AG04450 (cell line): Measurements from ENCODE around the gene PPFIA4. TPM values are rescaled to one million over a fixed set of nuclear protein-coding genes. Genes with fewer than 3 reads are reported as not detected.
A peak's percentile ranks its signal among the peaks of the same experiment; 100 is the strongest.
"Not testable (repeated sequence)": the region's sequence is repeated elsewhere in the genome, so short reads cannot be mapped to it uniquely, and the experiment has no call there.

Experiments used
- CTCF ChIA-PET: fragments of 300-600, 350-600 bp; formaldehyde crosslinking; extraction: SDS; loops from one replicate; lab custom pipeline; 2022; ENCODE audit warnings: antibody characterized with exemption, inconsistent platforms; lab: Charles Lee
- POLR2A ChIA-PET: fragments of 350-600 bp; formaldehyde crosslinking; extraction: SDS; loops from one replicate; lab custom pipeline; 2021; ENCODE audit warnings: antibody characterized with exemption, inconsistent platforms; lab: Yijun Ruan, JAX
- DNase-seq: peaks from one replicate; pipeline ENCODE4 v3.0.0-alpha.2; 2011; ENCODE audit warnings: low read depth, low spot score
- H3K27ac ChIP-seq: one replicate; pipeline ENCODE4 v1.5.1; 2012; ENCODE audit warnings: low read depth, low read length, control low read depth
- H3K27me3 ChIP-seq: one replicate; pipeline ENCODE4 v1.6.0; 2012; ENCODE audit warnings: low read length; ENCODE audit not compliant: control insufficient read depth, insufficient read depth
- H3K4me3 ChIP-seq: 2 replicates; pipeline ENCODE4 v1.5.1; 2011; ENCODE audit warnings: mild to moderate bottlenecking, low read depth, low read length, control low read depth
- H3K9me3 ChIP-seq: 2 replicates; pipeline ENCODE4 v1.5.1; 2012; ENCODE audit warnings: low read length; ENCODE audit not compliant: control insufficient read depth, insufficient read depth
- CTCF ChIP-seq: IDR thresholded peaks from 2 replicates; pipeline ENCODE4 v1.5.1; 2011; ENCODE audit warnings: low read depth, low read length, control low read depth, inconsistent platforms
- polyA plus RNA-seq: library from polyadenylated mRNA; depleted of rRNA; stranded (reverse); fragments of >200 nt; gene quantifications from 2 replicates; pipeline ENCODE4 v1.2.3, GENCODE V29; 2011

Gene PPFIA4
- polyA plus RNA-seq, 1 experiment: 0.82 TPM

- Histone ChIP-seq H3K4me3 (no peak overlapping the region), H3K9me3 (no peaks in the 10 kb centered on the region), H3K27ac (no peak overlapping the region), H3K27me3 (no peaks in the 10 kb centered on the region)
- TF ChIP-seq CTCF: no peak
- ChIA-PET CTCF (interaction anchor here (1.0 kb wide), 1 partner anchor 18 kb away, joined by 3 read pairs; no protein-coding TSS in a partner anchor), POLR2A (no interaction called here)
- no peak for DNase-seq
Observed at GRCh38 chr1:203017692-203018091, 8.6 kb upstream of the PPFIA4 start.

GRCh38 chr1:203022855-203023254, 3.4 kb upstream of the PPFIA4 start:
- H3K27ac ChIP-seq, H3K9me3 ChIP-seq, DNase-seq, POLR2A ChIA-PET, H3K4me3 ChIP-seq: not testable (repeated sequence)
- CTCF ChIA-PET: interaction anchor here (1.1 to 1.5 kb wide), 3 partner anchors 18 to 247 kb away, joined by 3 to 6 read pairs (median 3); no protein-coding TSS in a partner anchor
- peaks cover 15% of the 10 kb centered on the region for H3K27me3 ChIP-seq

GRCh38 chr1:203025686-203026030, 633 bp upstream of the PPFIA4 start:
- Histone ChIP-seq H3K4me3 (no peak overlapping the region), H3K27ac (no peak overlapping the region), H3K9me3 (no peaks in the 10 kb centered on the region; the same call in 1 of the 2 replicates), H3K27me3 (peaks cover 21% of the 10 kb centered on the region)
- CTCF ChIA-PET: interaction anchor here (0.8 to 4.0 kb wide), 3 partner anchors 14 to 242 kb away, joined by 3 to 25 read pairs (median 16); no protein-coding TSS in a partner anchor
- DNase-seq: no peak
- no peak for TF ChIP-seq CTCF
- POLR2A ChIA-PET: interaction anchor here (2.0 kb wide), 1 partner anchor 18 kb away, joined by 5 read pairs; the partner anchor contains the start of gene TMEM183A

GRCh38 chr1:203026666-203027663, 674 bp downstream of the PPFIA4 start:
- H3K9me3 ChIP-seq: no peaks in the 10 kb centered on the region; the same call in 1 of the 2 replicates
- CTCF ChIA-PET: interaction anchor here (0.7 to 4.0 kb wide), 6 partner anchors 8 to 241 kb away, joined by 3 to 25 read pairs (median 5); no protein-coding TSS in a partner anchor
- H3K27ac ChIP-seq: no peak overlapping the region
- H3K27me3 ChIP-seq: peaks cover 21% of the 10 kb centered on the region
- TF ChIP-seq CTCF: no peak
- DNase-seq: no peak
- peak overlapping the region; percentile 72 for H3K4me3 ChIP-seq
- POLR2A ChIA-PET: interaction anchor here (2.0 kb wide), 1 partner anchor 20 kb away, joined by 5 read pairs; the partner anchor contains the start of gene TMEM183A

GRCh38 chr1:203028067-203028783, 1.9 kb downstream of the PPFIA4 start:
- peaks cover 21% of the 10 kb centered on the region for H3K27me3 ChIP-seq
- ChIA-PET CTCF (interaction anchor here (3.8 to 4.0 kb wide), 2 partner anchors 11 to 240 kb away, joined by 22 to 25 read pairs; no protein-coding TSS in a partner anchor), POLR2A (no interaction called here)
- DNase-seq: no peak
- H3K27ac ChIP-seq: no peak overlapping the region
- no peak overlapping the region for H3K4me3 ChIP-seq
- TF ChIP-seq CTCF: no peak
- H3K9me3 ChIP-seq: no peaks in the 10 kb centered on the region; the same call in 1 of the 2 replicates
